Activated naive CD4-positive, alpha-beta T cell treated with anti-CD3 and anti-CD28 coated beads, Interleukin-2, amount 10 ng/mL, durations not matched to agents 7 days and 5 days (primary cell): Measurements from ENCODE around the gene MMP19.
"Not testable (repeated sequence)": the region's sequence is repeated elsewhere in the genome, so short reads cannot be mapped to it uniquely, and the experiment has no call there.

Experiments
- CTCF ChIA-PET: fragments of 350-600 bp; sonication (Branson Sonifier 250); formaldehyde crosslinking; loops from one replicate; lab custom pipeline; 2021; ENCODE audit warnings: antibody characterized with exemption; lab: Charles Lee
- DNase-seq: peaks from one replicate; pipeline ENCODE4 v3.0.0-alpha.2; 2020
- H3K27ac Mint-ChIP-seq: one replicate; pipeline ENCODE4 v1.8.0; 2021; ENCODE audit warnings: mild to moderate bottlenecking, moderate library complexity, mixed read lengths
- H3K27me3 Mint-ChIP-seq: one replicate; pipeline ENCODE4 v1.8.0; 2021; ENCODE audit warnings: mild to moderate bottlenecking, mixed read lengths
- H3K36me3 Mint-ChIP-seq: one replicate; pipeline ENCODE4 v1.8.0; 2021; ENCODE audit warnings: mixed read lengths
- H3K4me1 Mint-ChIP-seq: one replicate; pipeline ENCODE4 v1.8.0; 2021; ENCODE audit warnings: mixed read lengths
- H3K4me3 Mint-ChIP-seq: one replicate; pipeline ENCODE4 v1.8.0; 2021; ENCODE audit warnings: mild to moderate bottlenecking, moderate library complexity, mixed read lengths
- H3K9me3 Mint-ChIP-seq: one replicate; pipeline ENCODE4 v1.8.0; 2021; ENCODE audit warnings: mixed read lengths

The MMP19 gene

GRCh38 chr12:55849616-55850343 lies 7.0 kb upstream of the MMP19 start:
- no peak for DNase-seq
- peaks cover 49% of the 10 kb centered on the region for H3K27me3 Mint-ChIP-seq
- no peaks in the 10 kb centered on the region for H3K9me3 Mint-ChIP-seq
- CTCF ChIA-PET: no interaction called here
- no peak overlapping the region for H3K4me3 Mint-ChIP-seq
- H3K4me1 Mint-ChIP-seq: peaks cover 3% of the 10 kb centered on the region
- H3K36me3 Mint-ChIP-seq: no peaks in the 10 kb centered on the region
- H3K27ac Mint-ChIP-seq: no peak overlapping the region

- no peak for DNase-seq
- Mint-ChIP-seq H3K4me1 (peaks cover 3% of the 10 kb centered on the region), H3K27me3 (peaks cover 62% of the 10 kb centered on the region), H3K27ac (no peak overlapping the region), H3K4me3 (no peak overlapping the region), H3K9me3 (no peaks in the 10 kb centered on the region), H3K36me3 (no peaks in the 10 kb centered on the region)
- CTCF ChIA-PET: interaction anchor here (1.6 kb wide), 1 partner anchor 109 kb away, joined by 5 read pairs; no protein-coding TSS in a partner anchor
These were observed 5.0 kb upstream of the MMP19 start for GRCh38 chr12:55847603-55848291.

- no peaks in the 10 kb centered on the region for H3K9me3 Mint-ChIP-seq
- no peak overlapping the region for H3K4me3 Mint-ChIP-seq
- no peak overlapping the region for H3K27ac Mint-ChIP-seq
- peaks cover 67% of the 10 kb centered on the region for H3K27me3 Mint-ChIP-seq
- DNase-seq: no peak
- no peaks in the 10 kb centered on the region for H3K36me3 Mint-ChIP-seq
- CTCF ChIA-PET: interaction anchor here (1.6 kb wide), 1 partner anchor 109 kb away, joined by 5 read pairs; no protein-coding TSS in a partner anchor
- peaks cover 3% of the 10 kb centered on the region for H3K4me1 Mint-ChIP-seq
These were observed 4.3 kb upstream of the MMP19 start for GRCh38 chr12:55847033-55847432.

GRCh38 chr12:55845785-55846496 lies 3.2 kb upstream of the MMP19 start:
- CTCF ChIA-PET: interaction anchor here (1.0 kb wide), 1 partner anchor 107 kb away, joined by 3 read pairs; no protein-coding TSS in a partner anchor
- H3K27ac Mint-ChIP-seq: no peak overlapping the region
- H3K27me3 Mint-ChIP-seq: peaks cover 69% of the 10 kb centered on the region
- no peaks in the 10 kb centered on the region for H3K9me3 Mint-ChIP-seq
- no peak for DNase-seq
- H3K36me3 Mint-ChIP-seq: no peaks in the 10 kb centered on the region
- peaks cover 6% of the 10 kb centered on the region for H3K4me1 Mint-ChIP-seq
- H3K4me3 Mint-ChIP-seq: no peak overlapping the region

- DNase-seq: no peak
- peaks cover 6% of the 10 kb centered on the region for H3K4me1 Mint-ChIP-seq
- H3K9me3 Mint-ChIP-seq: no peaks in the 10 kb centered on the region
- no peak overlapping the region for H3K27ac Mint-ChIP-seq
- no peak overlapping the region for H3K4me3 Mint-ChIP-seq
- H3K27me3 Mint-ChIP-seq: peaks cover 70% of the 10 kb centered on the region
- CTCF ChIA-PET: interaction anchor here (1.0 kb wide), 1 partner anchor 107 kb away, joined by 3 read pairs; no protein-coding TSS in a partner anchor
- H3K36me3 Mint-ChIP-seq: no peaks in the 10 kb centered on the region
These were observed 2.6 kb upstream of the MMP19 start for GRCh38 chr12:55845361-55845760.

GRCh38 chr12:55844961-55845360 lies 2.2 kb upstream of the MMP19 start:
- Mint-ChIP-seq H3K4me3 (no peak overlapping the region), H3K36me3 (no peaks in the 10 kb centered on the region), H3K4me1 (peaks cover 6% of the 10 kb centered on the region), H3K27me3 (peaks cover 66% of the 10 kb centered on the region), H3K27ac (no peak overlapping the region), H3K9me3 (no peaks in the 10 kb centered on the region)
- CTCF ChIA-PET: no interaction called here
- no peak for DNase-seq

- Mint-ChIP-seq H3K36me3 (no peaks in the 10 kb centered on the region), H3K4me3 (no peak overlapping the region), H3K4me1 (peaks cover 6% of the 10 kb centered on the region), H3K27me3 (peaks cover 54% of the 10 kb centered on the region), H3K9me3 (no peaks in the 10 kb centered on the region), H3K27ac (no peak overlapping the region)
- CTCF ChIA-PET: no interaction called here
- no peak for DNase-seq
These were observed 695 bp upstream of the MMP19 start for GRCh38 chr12:55843431-55843830.

- Mint-ChIP-seq H3K27ac (no peak overlapping the region), H3K4me1 (peaks cover 3% of the 10 kb centered on the region), H3K27me3 (peaks cover 42% of the 10 kb centered on the region), H3K9me3 (no peaks in the 10 kb centered on the region), H3K4me3 (no peak overlapping the region), H3K36me3 (no peaks in the 10 kb centered on the region)
- CTCF ChIA-PET: no interaction called here
- DNase-seq: no peak
These were observed 2.0 kb downstream of the MMP19 start for GRCh38 chr12:55840581-55841351.

GRCh38 chr12:55839345-55840140 lies 3.2 kb downstream of the MMP19 start:
- CTCF ChIA-PET: no interaction called here

GRCh38 chr12:55838361-55838760 lies 4.4 kb downstream of the MMP19 start:
- H3K4me1 Mint-ChIP-seq: peaks cover 4% of the 10 kb centered on the region
- H3K27me3 Mint-ChIP-seq: peaks cover 34% of the 10 kb centered on the region
- H3K36me3 Mint-ChIP-seq: no peaks in the 10 kb centered on the region
- H3K4me3 Mint-ChIP-seq: no peak overlapping the region
- H3K9me3 Mint-ChIP-seq: no peaks in the 10 kb centered on the region
- CTCF ChIA-PET: no interaction called here
- no peak overlapping the region for H3K27ac Mint-ChIP-seq
- DNase-seq: no peak

More at GRCh38 chr12:55839345-55840140, 3.2 kb downstream of the MMP19 start:
- Mint-ChIP-seq H3K36me3 (no peaks in the 10 kb centered on the region), H3K9me3 (no peaks in the 10 kb centered on the region), H3K27ac (no peak overlapping the region), H3K4me1 (peaks cover 3% of the 10 kb centered on the region), H3K27me3 (peaks cover 42% of the 10 kb centered on the region), H3K4me3 (no peak overlapping the region)
- no peak for DNase-seq

GRCh38 chr12:55834400-55834799 lies 8.3 kb downstream of the MMP19 start:
- DNase-seq, CTCF ChIA-PET, H3K4me3 Mint-ChIP-seq, H3K36me3 Mint-ChIP-seq, H3K27me3 Mint-ChIP-seq, H3K27ac Mint-ChIP-seq, H3K9me3 Mint-ChIP-seq: not testable (repeated sequence)
- H3K4me1 Mint-ChIP-seq: peaks cover 31% of the 10 kb centered on the region

GRCh38 chr12:55833056-55833455 lies 9.7 kb downstream of the MMP19 start:
- no peak overlapping the region for H3K4me3 Mint-ChIP-seq
- peaks cover 4% of the 10 kb centered on the region for H3K27me3 Mint-ChIP-seq
- DNase-seq: no peak
- H3K36me3 Mint-ChIP-seq: peaks cover 3% of the 10 kb centered on the region
- no peaks in the 10 kb centered on the region for H3K9me3 Mint-ChIP-seq
- CTCF ChIA-PET: no interaction called here
- no peak overlapping the region for H3K27ac Mint-ChIP-seq
- H3K4me1 Mint-ChIP-seq: peaks cover 40% of the 10 kb centered on the region

GRCh38 chr12:55831447-55831815 lies 11.3 kb downstream of the MMP19 start:
- Mint-ChIP-seq H3K4me3 (peak overlapping the region; percentile 97), H3K27me3 (no peaks in the 10 kb centered on the region), H3K9me3 (no peaks in the 10 kb centered on the region), H3K27ac (no peak overlapping the region), H3K4me1 (peaks cover 55% of the 10 kb centered on the region), H3K36me3 (peaks cover 13% of the 10 kb centered on the region)
- DNase-seq: no peak
- CTCF ChIA-PET: interaction anchor here (0.5 to 2.9 kb wide), 5 partner anchors 11 to 115 kb away, joined by 3 to 15 read pairs (median 3); no protein-coding TSS in a partner anchor
